ENCODE results near the gene FXYD7.

GRCh38 chr19:35140207-35140961, 2.7 kb upstream of the FXYD7 start:
- TF ChIP-seq ZC3H10 (CRISPR knock-in tag; IDR thresholded peaks at IDR 0.05) (no peak), GLIS3 (CRISPR knock-in tag; IDR thresholded peaks at IDR 0.05) (no peak), SNAI2 (CRISPR knock-in tag; IDR thresholded peaks at IDR 0.05) (no peak), PATZ1 (CRISPR knock-in tag; IDR thresholded peaks at IDR 0.05; ENCODE audit: borderline replicate concordance) (no peak), ARNTL (CRISPR knock-in tag; IDR thresholded peaks at IDR 0.05; ENCODE audit: borderline replicate concordance, low read depth) (no peak), POU6F1 (CRISPR knock-in tag; IDR thresholded peaks at IDR 0.05; ENCODE audit: borderline replicate concordance, low read depth) (no peak), PPARA (CRISPR knock-in tag; IDR thresholded peaks at IDR 0.05; ENCODE audit: borderline replicate concordance) (no peak), ZFP3 (CRISPR knock-in tag; IDR thresholded peaks at IDR 0.05) (no peak), TSHZ2 (CRISPR knock-in tag; IDR thresholded peaks at IDR 0.05) (no peak), BACH2 (CRISPR knock-in tag; IDR thresholded peaks at IDR 0.05; ENCODE audit: borderline replicate concordance) (no peak), OSR1 (CRISPR knock-in tag; IDR thresholded peaks at IDR 0.05) (no peak), CSRNP3 (CRISPR knock-in tag; IDR thresholded peaks at IDR 0.05) (no peak), ZFP30 (CRISPR knock-in tag; IDR thresholded peaks at IDR 0.05) (no peak), CSDC2 (CRISPR knock-in tag; IDR thresholded peaks at IDR 0.05) (no peak)
